ENCODE measurements around the gene PODXL2. TPM values are rescaled to one million over a fixed set of nuclear protein-coding genes. Genes with fewer than 3 reads are reported as not detected.

Gene PODXL2
- total RNA-seq, 4 donors from 2014 or later = 9.7 to 18.9 (median 15.9) TPM

- 89 to 95% methylated on average over 11 to 12 of the region's 12 CpGs for WGBS, 2 donors (ENCODE audit: low coverage in 1 of 2)
- TF ChIP-seq CTCF (IDR thresholded peaks at IDR 0.05) (no peak), POLR2AphosphoS5 (IDR thresholded peaks at IDR 0.05) (no peak), POLR2A (IDR thresholded peaks at IDR 0.05) (no peak), EP300 (IDR thresholded peaks at IDR 0.05; ENCODE audit: low read depth) (no peak)
- Histone ChIP-seq H3K4me1 (peaks cover 4 to 9% (median 9%) of the 10 kb centered on the region in 4 donors), H3K9me3 (no peaks in the 10 kb centered on the region), H3K27me3 (no peaks in the 10 kb centered on the region), H3K27ac (no peak overlapping the region), H3K36me3 (no peaks in the 10 kb centered on the region), H3K4me3 (no peak overlapping the region)
- DNase-seq = no peak
- in situ Hi-C loops (cut with MboI; ENCODE audit: low pct_ligation_motif_present in 1 of 4, low pct_unique_long_range_greater_than_20kb in 1 of 4, low sequenced_read_pairs in 3 of 4) = no loop called here
- intact Hi-C loops (cut with DNase I; ENCODE audit: low total_unique reads) = no loop called here
These were observed 5.7 kb downstream of the PODXL2 start for GRCh38 chr3:127634653-127635052.

- no peak for TF ChIP-seq POLR2A (IDR thresholded peaks at IDR 0.05)
- no peak for TF ChIP-seq POLR2AphosphoS5 (IDR thresholded peaks at IDR 0.05)
- TF ChIP-seq EP300 (IDR thresholded peaks at IDR 0.05; ENCODE audit: low read depth) = no peak
- no peak for TF ChIP-seq CTCF (IDR thresholded peaks at IDR 0.05)
- Histone ChIP-seq H3K9me3 (no peaks in the 10 kb centered on the region), H3K36me3 (no peaks in the 10 kb centered on the region), H3K4me3 (no peak overlapping the region), H3K4me1 (no peaks in the 10 kb centered on the region), H3K27me3 (no peaks in the 10 kb centered on the region), H3K27ac (no peak overlapping the region)
- in situ Hi-C loops (cut with MboI; ENCODE audit: low pct_ligation_motif_present in 1 of 4, low pct_unique_long_range_greater_than_20kb in 1 of 4, low sequenced_read_pairs in 3 of 4) (no loop called here), intact Hi-C loops (cut with DNase I; ENCODE audit: low total_unique reads) (no loop called here)
- 73 to 76% methylated on average over 3 of the region's 3 CpGs for WGBS, 2 donors (ENCODE audit: low coverage in 1 of 2)
- DNase-seq = no peak
These were observed 8.6 kb downstream of the PODXL2 start for GRCh38 chr3:127637546-127637945.

- in situ Hi-C loops (cut with MboI; ENCODE audit: low pct_ligation_motif_present in 1 of 4, low pct_unique_long_range_greater_than_20kb in 1 of 4, low sequenced_read_pairs in 3 of 4) = no loop called here
- no peaks in the 10 kb centered on the region for H3K4me1 ChIP-seq
- no peaks in the 10 kb centered on the region for H3K27me3 ChIP-seq
- TF ChIP-seq POLR2A (IDR thresholded peaks at IDR 0.05) = no peak
- no peak for TF ChIP-seq CTCF (IDR thresholded peaks at IDR 0.05)
- TF ChIP-seq EP300 (IDR thresholded peaks at IDR 0.05; ENCODE audit: low read depth) = no peak
- TF ChIP-seq POLR2AphosphoS5 (IDR thresholded peaks at IDR 0.05) = no peak
- H3K36me3 ChIP-seq = no peaks in the 10 kb centered on the region
- H3K27ac ChIP-seq = no peak overlapping the region
- no peaks in the 10 kb centered on the region for H3K9me3 ChIP-seq
- H3K4me3 ChIP-seq = no peak overlapping the region
- intact Hi-C loops (cut with DNase I; ENCODE audit: low total_unique reads) = no loop called here
- DNase-seq = no peak
These were observed 9.0 kb downstream of the PODXL2 start for GRCh38 chr3:127637971-127638370.

- in situ Hi-C loops (cut with MboI; ENCODE audit: low pct_ligation_motif_present in 1 of 4, low pct_unique_long_range_greater_than_20kb in 1 of 4, low sequenced_read_pairs in 3 of 4) = no loop called here
- no peaks in the 10 kb centered on the region for H3K9me3 ChIP-seq
- WGBS, 2 donors (ENCODE audit: low coverage in 1 of 2) = 92 to 94% methylated on average over 2 to 5 of the region's 5 CpGs
- H3K27me3 ChIP-seq = no peaks in the 10 kb centered on the region
- H3K4me1 ChIP-seq = no peaks in the 10 kb centered on the region
- H3K36me3 ChIP-seq = no peaks in the 10 kb centered on the region
- DNase-seq = no peak
- no peak overlapping the region for H3K4me3 ChIP-seq
- intact Hi-C loops (cut with DNase I; ENCODE audit: low total_unique reads) = no loop called here
- TF ChIP-seq POLR2AphosphoS5 (IDR thresholded peaks at IDR 0.05) = no peak
- H3K27ac ChIP-seq = no peak overlapping the region
These were observed 10.4 kb downstream of the PODXL2 start for GRCh38 chr3:127639173-127640041.

GRCh38 chr3:127640042-127640355 is 11.0 kb downstream of the PODXL2 start:
- Histone ChIP-seq H3K27ac (no peak overlapping the region), H3K27me3 (no peaks in the 10 kb centered on the region), H3K36me3 (no peaks in the 10 kb centered on the region), H3K9me3 (no peaks in the 10 kb centered on the region), H3K4me3 (no peak overlapping the region), H3K4me1 (no peaks in the 10 kb centered on the region)
- DNase-seq = no peak
- in situ Hi-C loops (cut with MboI; ENCODE audit: low pct_ligation_motif_present in 1 of 4, low pct_unique_long_range_greater_than_20kb in 1 of 4, low sequenced_read_pairs in 3 of 4) (no loop called here), intact Hi-C loops (cut with DNase I; ENCODE audit: low total_unique reads) (no loop called here)
- 93 to 100% methylated on average over 1 to 3 of the region's 3 CpGs for WGBS, 2 donors (ENCODE audit: low coverage in 1 of 2)
- TF ChIP-seq EP300 (IDR thresholded peaks at IDR 0.05; ENCODE audit: low read depth) = no peak
- TF ChIP-seq CTCF (IDR thresholded peaks at IDR 0.05) = no peak
- TF ChIP-seq POLR2AphosphoS5 (IDR thresholded peaks at IDR 0.05) = no peak
- TF ChIP-seq POLR2A (IDR thresholded peaks at IDR 0.05) = no peak

Data from transverse colon (tissue), 4 donors.